ENCODE measurements around the gene RAPGEF4.

The RAPGEF4 gene

DNA sequence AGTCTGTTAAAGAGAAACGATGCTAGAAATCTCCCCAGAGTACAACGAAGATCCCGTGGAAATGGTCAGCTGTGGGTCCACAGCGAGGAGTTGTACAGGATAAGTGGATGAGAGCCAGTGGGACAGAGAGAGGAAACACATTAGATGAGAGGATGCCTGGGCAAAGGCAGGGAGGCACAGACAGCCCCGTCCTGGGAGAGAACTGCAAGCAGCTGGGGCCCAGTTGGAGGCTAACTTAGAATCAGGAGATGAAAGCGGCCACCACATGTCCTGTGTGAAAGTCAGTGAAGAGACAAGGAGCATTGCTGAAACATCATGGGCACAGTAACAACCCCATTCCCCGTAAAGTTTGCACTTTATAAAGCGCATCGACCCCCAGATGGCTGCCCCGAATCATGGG, 157.5 kb downstream of the RAPGEF4 start:
- no peak overlapping the region for H3K4me3 ChIP-seq (replicated peaks; ENCODE audit: low read depth, low read length)
- TF ChIP-seq, protein P1, sequence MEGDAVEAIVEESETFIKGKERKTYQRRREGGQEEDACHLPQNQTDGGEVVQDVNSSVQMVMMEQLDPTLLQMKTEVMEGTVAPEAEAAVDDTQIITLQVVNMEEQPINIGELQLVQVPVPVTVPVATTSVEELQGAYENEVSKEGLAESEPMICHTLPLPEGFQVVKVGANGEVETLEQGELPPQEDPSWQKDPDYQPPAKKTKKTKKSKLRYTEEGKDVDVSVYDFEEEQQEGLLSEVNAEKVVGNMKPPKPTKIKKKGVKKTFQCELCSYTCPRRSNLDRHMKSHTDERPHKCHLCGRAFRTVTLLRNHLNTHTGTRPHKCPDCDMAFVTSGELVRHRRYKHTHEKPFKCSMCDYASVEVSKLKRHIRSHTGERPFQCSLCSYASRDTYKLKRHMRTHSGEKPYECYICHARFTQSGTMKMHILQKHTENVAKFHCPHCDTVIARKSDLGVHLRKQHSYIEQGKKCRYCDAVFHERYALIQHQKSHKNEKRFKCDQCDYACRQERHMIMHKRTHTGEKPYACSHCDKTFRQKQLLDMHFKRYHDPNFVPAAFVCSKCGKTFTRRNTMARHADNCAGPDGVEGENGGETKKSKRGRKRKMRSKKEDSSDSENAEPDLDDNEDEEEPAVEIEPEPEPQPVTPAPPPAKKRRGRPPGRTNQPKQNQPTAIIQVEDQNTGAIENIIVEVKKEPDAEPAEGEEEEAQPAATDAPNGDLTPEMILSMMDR (IDR thresholded peaks at IDR 0.05; ENCODE audit: low read length, missing control alignments), result no peak
- no peak for DNase-seq (ENCODE audit: low read depth)

DNA sequence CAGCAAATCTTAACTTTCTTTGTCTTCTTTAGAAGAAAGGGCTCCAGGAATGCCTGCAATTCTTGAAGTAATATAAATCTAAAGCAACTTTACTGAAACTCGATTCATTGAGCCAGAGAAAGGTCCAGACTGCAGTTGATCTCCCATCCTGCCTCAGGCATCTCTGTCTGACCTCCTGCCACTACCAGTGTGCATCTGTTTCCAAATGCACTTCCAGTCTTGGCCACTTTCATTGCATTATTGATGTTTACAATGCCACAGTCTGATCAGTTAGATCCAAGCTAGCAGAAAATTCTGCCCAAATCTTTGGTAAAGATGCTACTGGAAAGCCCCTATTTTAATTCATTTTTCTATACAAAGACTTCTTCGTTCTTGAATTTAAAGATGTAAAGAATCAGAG, 158.0 kb downstream of the RAPGEF4 start:
- TF ChIP-seq, protein P1 (IDR thresholded peaks at IDR 0.05; ENCODE audit: low read length, missing control alignments), result no peak

DNA sequence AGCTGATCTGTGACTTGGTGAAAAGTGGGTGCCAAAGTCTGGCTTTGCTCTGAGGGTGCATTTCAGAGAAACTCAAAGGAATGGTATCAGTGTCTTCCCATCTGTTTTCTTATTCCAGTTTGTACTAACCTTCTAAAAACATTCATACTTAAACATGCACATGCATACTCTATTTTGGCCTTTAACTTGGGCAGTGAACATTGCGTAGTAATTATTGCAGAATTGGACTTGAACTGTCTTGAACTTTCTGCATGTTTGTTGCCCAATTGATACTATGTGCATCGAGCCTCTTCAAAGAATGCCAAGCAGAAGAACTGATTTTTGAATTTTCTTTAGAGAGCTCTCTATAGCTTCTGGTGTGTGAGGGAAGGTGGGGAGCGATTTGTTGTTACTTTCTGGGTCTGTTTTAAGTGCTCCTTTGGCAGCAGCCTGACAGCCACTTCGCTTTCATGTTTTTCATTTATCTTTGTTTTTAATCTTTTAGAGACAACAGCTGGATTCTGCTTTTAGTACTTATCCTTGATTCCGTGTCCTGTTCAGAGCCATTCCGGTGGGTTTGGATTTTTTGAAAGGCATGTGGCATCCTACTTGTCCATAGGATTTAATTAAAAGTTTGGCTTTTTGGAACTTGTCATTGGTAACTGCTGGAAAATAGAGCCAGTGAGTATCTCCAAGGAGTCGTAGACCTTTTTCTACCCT, 159.2 kb downstream of the RAPGEF4 start:
- TF ChIP-seq, protein P1 (IDR thresholded peaks at IDR 0.05; ENCODE audit: low read length, missing control alignments), result no peak
- no peak for DNase-seq (ENCODE audit: low read depth)
- no peak overlapping the region for H3K4me3 ChIP-seq (replicated peaks; ENCODE audit: low read depth, low read length)

More for the DNA sequence above, 158.0 kb downstream of the RAPGEF4 start:
- no peak for DNase-seq (ENCODE audit: low read depth)
- no peak overlapping the region for H3K4me3 ChIP-seq (replicated peaks; ENCODE audit: low read depth, low read length)

DNA sequence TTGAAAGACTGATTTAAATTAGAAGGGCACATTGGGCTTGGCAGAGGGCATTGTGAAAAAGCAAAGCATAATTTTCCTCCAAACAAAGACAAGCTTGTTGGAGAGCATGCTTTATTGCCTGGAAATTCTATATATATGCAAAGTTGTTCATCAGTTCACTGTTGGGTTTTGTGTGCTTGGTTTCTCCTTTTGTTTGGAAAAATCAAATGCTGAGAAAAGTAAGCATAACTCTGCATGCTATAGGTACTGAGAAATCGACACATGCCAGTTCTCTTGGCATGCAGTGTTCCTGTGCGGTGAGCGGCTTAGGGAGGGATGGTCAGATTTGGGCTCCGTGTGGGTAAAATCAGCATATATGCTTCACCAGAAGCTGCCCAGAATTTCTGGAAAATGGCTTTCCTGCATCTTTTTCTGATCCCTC, 161.0 kb downstream of the RAPGEF4 start:
- no peak for DNase-seq (ENCODE audit: low read depth)
- TF ChIP-seq, protein P1 (IDR thresholded peaks at IDR 0.05; ENCODE audit: low read length, missing control alignments), result no peak
- H3K4me3 ChIP-seq (replicated peaks; ENCODE audit: low read depth, low read length), result no peak overlapping the region

DNA sequence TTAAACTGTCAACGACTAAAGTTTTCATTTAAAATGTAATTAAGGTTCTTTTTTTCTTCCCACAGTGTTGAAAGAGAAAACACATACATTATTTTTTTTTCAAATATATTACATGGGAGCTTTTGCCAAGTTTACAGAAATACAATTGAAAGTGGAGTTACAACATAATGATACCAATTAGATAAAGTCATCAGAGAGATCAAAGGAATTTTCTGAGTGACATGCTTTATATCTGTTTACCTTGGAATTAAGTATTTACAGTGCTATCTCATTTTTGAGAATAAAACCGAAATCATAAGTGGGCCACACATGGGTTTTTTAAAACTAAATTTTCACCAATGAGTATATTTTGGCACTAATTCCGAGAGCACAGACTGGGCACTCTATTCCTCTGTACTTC, 165.2 kb downstream of the RAPGEF4 start:
- no peak for DNase-seq (ENCODE audit: low read depth)
- TF ChIP-seq, protein P1 (IDR thresholded peaks at IDR 0.05; ENCODE audit: low read length, missing control alignments), result no peak
- no peak overlapping the region for H3K4me3 ChIP-seq (replicated peaks; ENCODE audit: low read depth, low read length)

DNA sequence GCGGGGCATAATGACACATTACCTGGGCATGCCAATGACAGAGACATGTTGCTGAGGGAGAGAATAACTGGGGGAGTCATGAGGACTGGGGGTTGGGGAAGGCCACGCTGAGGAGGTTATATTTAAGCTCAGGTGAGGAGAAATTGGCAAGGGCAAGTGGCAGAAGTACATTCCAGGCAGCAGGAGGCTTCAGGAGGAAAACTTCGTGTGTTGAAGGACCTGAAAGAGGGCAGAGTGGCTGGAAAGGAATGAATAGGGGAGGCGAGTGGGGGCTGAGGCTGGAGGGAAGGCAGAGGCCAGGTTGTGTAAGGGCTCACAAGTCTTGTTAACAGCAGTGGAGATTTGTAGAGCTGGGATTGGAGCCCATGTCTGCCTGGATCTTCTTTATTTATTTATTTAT, 166.3 kb downstream of the RAPGEF4 start:
- DNase-seq (ENCODE audit: low read depth), result no peak
- TF ChIP-seq, protein P1 (IDR thresholded peaks at IDR 0.05; ENCODE audit: low read length, missing control alignments), result no peak
- H3K4me3 ChIP-seq (replicated peaks; ENCODE audit: low read depth, low read length), result no peak overlapping the region

DNA sequence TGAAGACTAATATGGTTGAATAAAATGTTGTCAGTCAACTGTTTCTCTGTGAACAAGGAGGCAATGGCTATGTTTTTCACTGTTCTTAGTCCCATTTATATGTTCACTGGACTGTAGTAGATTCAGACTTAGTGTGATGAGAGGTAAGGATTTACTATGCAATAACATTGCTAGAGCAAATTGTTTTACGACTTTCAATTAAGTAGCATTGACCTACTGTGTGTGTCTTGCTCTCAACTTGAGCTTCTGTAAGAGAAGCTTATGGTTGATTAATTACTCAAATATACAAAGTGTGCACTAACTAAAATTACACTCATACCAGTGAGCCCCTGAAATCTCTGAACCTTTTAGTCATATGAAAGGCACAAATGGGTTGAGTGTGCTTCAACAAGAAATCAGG, 168.6 kb downstream of the RAPGEF4 start:
- DNase-seq (ENCODE audit: low read depth), result no peak
- TF ChIP-seq, protein P1 (IDR thresholded peaks at IDR 0.05; ENCODE audit: low read length, missing control alignments), result no peak
- H3K4me3 ChIP-seq (replicated peaks; ENCODE audit: low read depth, low read length), result no peak overlapping the region
